Spinal cord (tissue), 10 donors: ENCODE data around the gene FAM13B. TPM values are rescaled to one million over a fixed set of nuclear protein-coding genes. Genes with fewer than 3 reads are reported as not detected.

Source experiments
- DNase-seq, 6 donors: peaks; one replicate each; pipeline versions ENCODE4 v3.0.0 to v3.0.0-alpha.2; 2013 to 2015; ENCODE audit warnings: low spot score in 6 of 6, low read depth in 4 of 6
- H3K27ac ChIP-seq: one replicate; pipeline ENCODE4 v1.5.1; 2013; ENCODE audit warnings: low read depth, low read length, control low read depth
- H3K27me3 ChIP-seq: one replicate; pipeline ENCODE4 v1.6.1; 2013; ENCODE audit warnings: low read length; ENCODE audit not compliant: control insufficient read depth, insufficient read depth
- H3K36me3 ChIP-seq: one replicate; pipeline ENCODE4 v1.6.1; 2013; ENCODE audit warnings: low read length; ENCODE audit not compliant: control insufficient read depth, insufficient read depth
- H3K4me1 ChIP-seq: one replicate; pipeline ENCODE4 v1.6.1; 2013; ENCODE audit warnings: low read length; ENCODE audit not compliant: control insufficient read depth, insufficient read depth
- H3K4me3 ChIP-seq: one replicate; pipeline ENCODE4 v1.5.1; 2013; ENCODE audit warnings: low read depth, low read length, control low read depth
- H3K9me3 ChIP-seq: one replicate; pipeline ENCODE4 v1.6.1; 2013; ENCODE audit warnings: low read length; ENCODE audit not compliant: control insufficient read depth, insufficient read depth
- WGBS: methylation state at CpG from one replicate; pipeline ENCODE4 v1.1.5; 2013; ENCODE audit warnings: missing lambda C conversion rate; ENCODE audit not compliant: insufficient coverage; 5-methylcytosine and 5-hydroxymethylcytosine counted together
- polyA plus RNA-seq, 2 donors: library from polyadenylated mRNA; unstranded; fragments of 120-200 nt; gene quantifications; one replicate each; pipeline ENCODE4 v1.2.1, GENCODE V29; 2013; ENCODE audit not compliant: insufficient read length in 2 of 2
- small RNA-seq: library from RNA; depleted of rRNA; stranded (forward); fragments of <200 nt; gene quantifications from one replicate; pipeline ENCODE3, GENCODE V24; 2014; ENCODE audit warnings: low replicate concordance
- total RNA-seq, 2 donors: library from RNA; depleted of rRNA in 1 of 2; stranded (reverse); fragments of 120-200 nt in 1 of 2; fragments of >200 nt in 1 of 2; gene quantifications; one replicate each; pipeline versions ENCODE4 v1.2.3 to v1.2.4, GENCODE V29; 2013 to 2014
- donor health status: healthy.

FAM13B gene
- total and polyA plus RNA-seq, 4 donors, result 39.5 to 92.9 (median 72.1) TPM

- Histone ChIP-seq H3K36me3 (no peaks in the 10 kb centered on the region), H3K27me3 (no peaks in the 10 kb centered on the region), H3K9me3 (no peaks in the 10 kb centered on the region), H3K27ac (no peak overlapping the region), H3K4me3 (no peak overlapping the region), H3K4me1 (peaks cover 12% of the 10 kb centered on the region)
- WGBS, result no CpG with 5 or more reads among the region's 1 CpG
- no peak for DNase-seq
These were observed 142.0 kb downstream of the FAM13B start for GRCh38 chr5:137890845-137891244.

- Histone ChIP-seq H3K4me1 (peaks cover 12% of the 10 kb centered on the region), H3K36me3 (no peaks in the 10 kb centered on the region), H3K9me3 (no peaks in the 10 kb centered on the region), H3K27me3 (no peaks in the 10 kb centered on the region), H3K4me3 (peak within 1 kb of the TSS; percentile 66), H3K27ac (peak within 1 kb of the TSS; percentile 76)
- WGBS, result 11% methylated on average over 55 of the region's 59 CpGs
- DNase-seq, result peak; percentile 68 to 97 (median 76)
These were observed 143.8 kb downstream of the FAM13B start, which contains the start of gene PKD2L2 for GRCh38 chr5:137888863-137889759. Gene PKD2L2, plus strand, starts transcription at chr5:137889457. Its CDS starts 35 bp downstream, at chr5:137889492.

- no peaks in the 10 kb centered on the region for H3K36me3 ChIP-seq
- H3K4me3 ChIP-seq, result peak overlapping the region; percentile 66
- peak overlapping the region; percentile 76 for H3K27ac ChIP-seq
- no peaks in the 10 kb centered on the region for H3K9me3 ChIP-seq
- 20% methylated on average over 4 of the region's 7 CpGs for WGBS
- H3K27me3 ChIP-seq, result no peaks in the 10 kb centered on the region
- peak in 1 of 6 donors; percentile 50 for DNase-seq
- peaks cover 12% of the 10 kb centered on the region for H3K4me1 ChIP-seq
These were observed 144.4 kb downstream of the FAM13B start for GRCh38 chr5:137888466-137888862.

Small RNA genes within 50 kb of the gene (small RNA-seq; reads per million reads assigned to genes)
- gene RNU6-1148P, result not detected

Other genes with a start within 250 kb of the FAM13B start
- gene MYOT, start 165.2 kb downstream of the FAM13B start, total RNA-seq, result 1 to 10 TPM; 3.0 to 8.3 TPM
- 1 to 10 TPM; 5.0 to 6.9 TPM for gene MYOT, start 165.2 kb downstream of the FAM13B start, polyA plus RNA-seq
- gene PKD2L2, start 143.6 kb downstream of the FAM13B start, total RNA-seq, result not detected
- under 1 TPM; 0.21 to 0.63 TPM for gene PKD2L2, start 143.6 kb downstream of the FAM13B start, polyA plus RNA-seq
- not detected for gene WNT8A, start 51.0 kb upstream of the FAM13B start, total RNA-seq
- gene WNT8A, start 51.0 kb upstream of the FAM13B start, polyA plus RNA-seq, result under 1 TPM; 0.22 to 0.30 TPM
- 10 to 100 TPM; 17.0 to 21.0 TPM for gene NME5, start 106.3 kb upstream of the FAM13B start, total RNA-seq
- 10 to 100 TPM; 23.8 to 24.4 TPM for gene NME5, start 106.3 kb upstream of the FAM13B start, polyA plus RNA-seq
- gene BRD8, start 145.6 kb upstream of the FAM13B start, total RNA-seq, result 10 to 100 TPM; 47.0 to 72.7 TPM
- 100 to 1,000 TPM in 1 of 2 donors, 10 to 100 TPM in 1; 86.7 to 111 TPM for gene BRD8, start 145.6 kb upstream of the FAM13B start, polyA plus RNA-seq
- 10 to 100 TPM; 13.5 to 18.7 TPM for gene KIF20A, start 146.0 kb upstream of the FAM13B start, total RNA-seq
- 10 to 100 TPM; 11.5 to 14.0 TPM for gene KIF20A, start 146.0 kb upstream of the FAM13B start, polyA plus RNA-seq
- 10 to 100 TPM; 40.0 to 47.5 TPM for gene CDC23, start 180.2 kb upstream of the FAM13B start, total RNA-seq
- gene CDC23, start 180.2 kb upstream of the FAM13B start, polyA plus RNA-seq, result 10 to 100 TPM; 37.9 to 38.6 TPM
- 1 to 10 TPM; 3.2 to 6.3 TPM for gene GFRA3, start 241.5 kb upstream of the FAM13B start, total RNA-seq
- gene GFRA3, start 241.5 kb upstream of the FAM13B start, polyA plus RNA-seq, result 10 to 100 TPM in 1 of 2 donors, 1 to 10 TPM in 1; 2.8 to 13.6 TPM